PC-9 (cell line): ENCODE measurements around the gene ZNF526. TPM values are rescaled to one million over a fixed set of nuclear protein-coding genes. Genes with fewer than 3 reads are reported as not detected.

Experiments
- BruUV-seq: library from RNA; stranded (reverse); fragments of 400-500 nt; replicated peaks from 2 replicates; lab custom pipeline; 2021; lab: Mats Ljungman, UMichigan
- CTCF ChIA-PET: fragments of 300-600 bp; sonication (Branson Sonifier 250); formaldehyde crosslinking; loops from one replicate; lab custom pipeline; 2022; ENCODE audit warnings: antibody characterized with exemption; lab: Charles Lee
- POLR2A ChIA-PET: fragments of 300-600 bp; sonication (Branson Sonifier 250); formaldehyde crosslinking; loops from one replicate; lab custom pipeline; 2022; ENCODE audit warnings: antibody characterized with exemption; ENCODE audit not compliant: unreplicated experiment; lab: Charles Lee
- DNase-seq, 2 experiments: peaks; one replicate each; pipeline versions ENCODE4 v3.0.0 to v3.0.0-alpha.2; 2015 to 2022; ENCODE audit warnings: mixed read lengths in 1 of 2
- H2AFZ ChIP-seq: fragments of 200-600 bp; sonication (generic); 2 replicates; pipeline ENCODE4 v1.8.1; 2017; ENCODE audit warnings: antibody characterized with exemption
- H3F3A ChIP-seq: fragments of 200-600 bp; sonication (generic); 2 replicates; pipeline ENCODE4 v1.8.1; 2017; ENCODE audit warnings: antibody characterized with exemption, mild to moderate bottlenecking, low read depth; ENCODE audit not compliant: insufficient read depth
- H3K27ac ChIP-seq: fragments of 200-600 bp; sonication (generic); 2 replicates; pipeline ENCODE4 v1.6.1; 2016; ENCODE audit warnings: mixed run types
- H3K27me3 ChIP-seq: fragments of 200-600 bp; sonication (generic); 2 replicates; pipeline ENCODE4 v1.6.1; 2016; ENCODE audit warnings: low read depth, mixed run types; ENCODE audit not compliant: insufficient read depth
- H3K36me3 ChIP-seq: fragments of 200-600 bp; sonication (generic); 2 replicates; pipeline ENCODE4 v1.6.1; 2016; ENCODE audit warnings: low read depth, mixed run types
- H3K4me1 ChIP-seq: fragments of 200-600 bp; sonication (generic); replicated peaks from 2 replicates; pipeline ENCODE4 v1.6.1; 2016; ENCODE audit warnings: mixed run types; ENCODE audit not compliant: insufficient read depth
- H3K4me2 ChIP-seq: fragments of 200-600 bp; sonication (generic); 2 replicates; pipeline ENCODE4 v1.6.1; 2017; ENCODE audit warnings: mixed run types
- H3K4me3 ChIP-seq: fragments of 200-600 bp; sonication (generic); 2 replicates; pipeline ENCODE4 v1.6.1; 2016; ENCODE audit warnings: mixed run types
- H3K79me2 ChIP-seq: fragments of 200-600 bp; sonication (generic); 2 replicates; pipeline ENCODE4 v1.6.1; 2017; ENCODE audit warnings: low read depth, mixed run types
- H3K9me2 ChIP-seq: fragments of 200-600 bp; sonication (generic); 2 replicates; pipeline ENCODE4 v1.8.1; 2017; ENCODE audit warnings: mild to moderate bottlenecking; ENCODE audit not compliant: insufficient read depth
- H3K9me3 ChIP-seq: fragments of 200-600 bp; sonication (generic); 2 replicates; pipeline ENCODE4 v1.8.1; 2016; ENCODE audit warnings: low read depth; ENCODE audit not compliant: insufficient read depth
- H4K20me1 ChIP-seq: fragments of 200-600 bp; sonication (generic); 2 replicates; pipeline ENCODE4 v1.8.1; 2017; ENCODE audit not compliant: insufficient read depth
- CTCF ChIP-seq: fragments of 200-600 bp; sonication (generic); conservative IDR thresholded peaks from 2 replicates; pipeline ENCODE4 v1.6.1; 2017; ENCODE audit warnings: mixed run types, antibody characterized with exemption, mild to moderate bottlenecking, moderate library complexity
- EZH2 ChIP-seq: fragments of 200-600 bp; sonication (generic); IDR thresholded peaks from 2 replicates; pipeline ENCODE4 v1.8.0; 2017; ENCODE audit warnings: antibody characterized with exemption, low read depth
- intact Hi-C: fragments of 100-400 bp; cut with micrococcal nuclease; formaldehyde crosslinking; loops from one replicate; pipeline ENCODE4 v1.10.0; 2022; ENCODE audit not compliant: unreplicated experiment
- total RNA-seq: library from RNA; stranded (reverse); gene quantifications from 2 replicates; pipeline ENCODE4 v1.2.3, GENCODE V29; 2021

ZNF526 gene
- total RNA-seq, 1 experiment from 2014 or later = 13.4 TPM

GRCh38 chr19:42246922-42247639, 27.0 kb downstream of the ZNF526 start:
- H2AFZ ChIP-seq = no peak overlapping the region
- no peaks in the 10 kb centered on the region for H3K36me3 ChIP-seq
- intact Hi-C loops = no loop called here
- POLR2A ChIA-PET = interaction anchor here (0.5 to 0.7 kb wide), 4 partner anchors 34 to 1421 kb away, joined by 3 to 11 read pairs (median 5); no protein-coding TSS in a partner anchor
- CTCF ChIA-PET = interaction anchor here (1.9 kb wide), 1 partner anchor 32 kb away, joined by 7 read pairs; no protein-coding TSS in a partner anchor
- H4K20me1 ChIP-seq = peaks cover 14% of the 10 kb centered on the region; the same call in 1 of the 2 replicates
- 0 out of 2 replicates have a peak, but pooled peaks cover 6% of the 10 kb centered on the region for H3K4me1 ChIP-seq
- TF ChIP-seq EZH2 = no peak
- no peak for TF ChIP-seq CTCF
- no peaks in the 10 kb centered on the region for H3K27me3 ChIP-seq
- H3K4me3 ChIP-seq = no peak overlapping the region
- peaks cover 23% of the 10 kb centered on the region for H3F3A ChIP-seq
- no peaks in the 10 kb centered on the region for H3K9me3 ChIP-seq
- H3K79me2 ChIP-seq = peaks cover 20% of the 10 kb centered on the region
- no TSS peak for BruUV-seq
- no peak overlapping the region; the same call in 1 of the 2 replicates for H3K27ac ChIP-seq
- no peaks in the 10 kb centered on the region for H3K9me2 ChIP-seq
- no peak overlapping the region for H3K4me2 ChIP-seq
- DNase-seq = no peak

- Histone ChIP-seq H2AFZ (no peak overlapping the region), H4K20me1 (peaks cover 14% of the 10 kb centered on the region; the same call in 1 of the 2 replicates), H3F3A (peaks cover 23% of the 10 kb centered on the region), H3K9me3 (no peaks in the 10 kb centered on the region), H3K27me3 (no peaks in the 10 kb centered on the region), H3K36me3 (no peaks in the 10 kb centered on the region), H3K79me2 (peaks cover 27% of the 10 kb centered on the region), H3K4me1 (peaks cover 10% of the 10 kb centered on the region), H3K4me2 (no peak overlapping the region), H3K27ac (no peak overlapping the region), H3K9me2 (no peaks in the 10 kb centered on the region), H3K4me3 (no peak overlapping the region)
- BruUV-seq = no TSS peak
- ChIA-PET POLR2A (interaction anchor here (0.5 kb wide), 2 partner anchors 34 to 1277 kb away, joined by 3 to 11 read pairs; no protein-coding TSS in a partner anchor), CTCF (interaction anchor here (0.6 to 1.9 kb wide), 2 partner anchors 32 to 194 kb away, joined by 7 to 11 read pairs; no protein-coding TSS in a partner anchor)
- no peak for DNase-seq
- TF ChIP-seq CTCF (no peak), EZH2 (no peak)
- intact Hi-C loops = no loop called here
Observed at GRCh38 chr19:42247640-42248199, 27.6 kb downstream of the ZNF526 start.

- intact Hi-C loops = no loop called here
- TF ChIP-seq CTCF (no peak), EZH2 (no peak)
- Histone ChIP-seq H3K4me3 (no peak overlapping the region), H3K27me3 (no peaks in the 10 kb centered on the region), H2AFZ (no peak overlapping the region), H3K4me1 (peaks cover 12% of the 10 kb centered on the region), H3K9me3 (no peaks in the 10 kb centered on the region), H3K9me2 (no peaks in the 10 kb centered on the region), H3K79me2 (peaks cover 32% of the 10 kb centered on the region), H4K20me1 (peaks cover 14% of the 10 kb centered on the region; the same call in 1 of the 2 replicates), H3K4me2 (no peak overlapping the region), H3K27ac (no peak overlapping the region), H3K36me3 (no peaks in the 10 kb centered on the region), H3F3A (peaks cover 23% of the 10 kb centered on the region)
- no peak for DNase-seq
- ChIA-PET CTCF (interaction anchor here (0.6 kb wide), 1 partner anchor 193 kb away, joined by 11 read pairs; no protein-coding TSS in a partner anchor), POLR2A (no interaction called here)
- BruUV-seq = no TSS peak
Observed at GRCh38 chr19:42248270-42249148, 28.4 kb downstream of the ZNF526 start.
